NOMO-1 treated with DMSO at 0.1 percent for 48 hours (cell line): ENCODE measurements around the gene FANCM.

Source experiments
- DNase-seq: peaks from one replicate; lab custom pipeline; 2025; ENCODE audit not compliant: unreplicated experiment; lab: John Stamatoyannopoulos, UW

FANCM gene

GRCh38 chr14:45227566-45227965, 91.8 kb downstream of the FANCM start:
- no peak for DNase-seq

- no peak for DNase-seq
Measured at GRCh38 chr14:45238988-45239387, 103.3 kb downstream of the FANCM start.

GRCh38 chr14:45242706-45243105, 107.0 kb downstream of the FANCM start:
- DNase-seq = no peak

GRCh38 chr14:45246151-45246550, 110.4 kb downstream of the FANCM start:
- DNase-seq = no peak

- no peak for DNase-seq
Measured at GRCh38 chr14:45246691-45247090, 111.0 kb downstream of the FANCM start.

GRCh38 chr14:45247427-45247826, 111.7 kb downstream of the FANCM start:
- DNase-seq = no peak

GRCh38 chr14:45249856-45250575, 114.3 kb downstream of the FANCM start:
- peak; percentile 87 for DNase-seq
